Neuron (in vitro differentiated cells): Measurements from ENCODE around the gene IL20RB.

Source experiments
- H2AFZ ChIP-seq: one replicate; pipeline ENCODE4 v1.6.1; 2013; ENCODE audit warnings: low read depth, mild to moderate bottlenecking, inconsistent platforms, low read length, moderate library complexity
- H3K27me3 ChIP-seq: one replicate; pipeline ENCODE4 v1.6.1; 2013; ENCODE audit warnings: low read length; ENCODE audit not compliant: insufficient read depth
- H3K36me3 ChIP-seq: one replicate; pipeline ENCODE4 v1.6.1; 2013; ENCODE audit warnings: low read length; ENCODE audit not compliant: insufficient read depth
- H3K4me1 ChIP-seq: one replicate; pipeline ENCODE4 v1.6.1; 2013; ENCODE audit warnings: low read length; ENCODE audit not compliant: insufficient read depth
- H3K4me3 ChIP-seq: 2 replicates; pipeline ENCODE4 v1.5.1; 2013; ENCODE audit warnings: mild to moderate bottlenecking, low read length, moderate library complexity
- H3K9me3 ChIP-seq: one replicate; pipeline ENCODE4 v1.6.1; 2013; ENCODE audit warnings: low read length

IL20RB gene

GRCh38 chr3:136931606-136932005 lies 26.2 kb upstream of the IL20RB start:
- H3K9me3 ChIP-seq = peaks cover 4% of the 10 kb centered on the region
- no peak overlapping the region for H3K4me3 ChIP-seq
- no peaks in the 10 kb centered on the region for H3K4me1 ChIP-seq
- peaks cover 18% of the 10 kb centered on the region for H3K36me3 ChIP-seq
- no peaks in the 10 kb centered on the region for H3K27me3 ChIP-seq
- H2AFZ ChIP-seq = no peak overlapping the region

GRCh38 chr3:136932523-136932922 lies 25.3 kb upstream of the IL20RB start:
- no peaks in the 10 kb centered on the region for H3K27me3 ChIP-seq
- H2AFZ ChIP-seq = no peak overlapping the region
- no peak overlapping the region for H3K4me3 ChIP-seq
- H3K36me3 ChIP-seq = peaks cover 19% of the 10 kb centered on the region
- peaks cover 4% of the 10 kb centered on the region for H3K9me3 ChIP-seq
- H3K4me1 ChIP-seq = no peaks in the 10 kb centered on the region

- no peak overlapping the region for H3K4me3 ChIP-seq
- H3K27me3 ChIP-seq = no peaks in the 10 kb centered on the region
- no peak overlapping the region for H2AFZ ChIP-seq
- peaks cover 16% of the 10 kb centered on the region for H3K36me3 ChIP-seq
- H3K4me1 ChIP-seq = no peaks in the 10 kb centered on the region
- peaks cover 4% of the 10 kb centered on the region for H3K9me3 ChIP-seq
Observed at GRCh38 chr3:136932978-136933772, 24.6 kb upstream of the IL20RB start.

GRCh38 chr3:136937175-136937574 lies 20.6 kb upstream of the IL20RB start:
- Histone ChIP-seq H3K4me1 (no peaks in the 10 kb centered on the region), H3K27me3 (no peaks in the 10 kb centered on the region), H2AFZ (no peak overlapping the region)

GRCh38 chr3:136937851-136938250 lies 19.9 kb upstream of the IL20RB start:
- Histone ChIP-seq H3K4me3 (no peak overlapping the region), H2AFZ (no peak overlapping the region), H3K4me1 (no peaks in the 10 kb centered on the region), H3K27me3 (no peaks in the 10 kb centered on the region), H3K36me3 (peaks cover 9% of the 10 kb centered on the region), H3K9me3 (peaks cover 3% of the 10 kb centered on the region)

More at GRCh38 chr3:136937175-136937574, 20.6 kb upstream of the IL20RB start:
- Histone ChIP-seq H3K36me3 (peaks cover 9% of the 10 kb centered on the region), H3K9me3 (peaks cover 3% of the 10 kb centered on the region), H3K4me3 (no peak overlapping the region)

- Histone ChIP-seq H2AFZ (no peak overlapping the region), H3K9me3 (peaks cover 3% of the 10 kb centered on the region), H3K4me3 (no peak overlapping the region)
Observed at GRCh38 chr3:136938334-136938733, 19.4 kb upstream of the IL20RB start.

GRCh38 chr3:136939489-136939888 lies 18.3 kb upstream of the IL20RB start:
- no peak overlapping the region for H3K4me3 ChIP-seq

More at GRCh38 chr3:136938334-136938733, 19.4 kb upstream of the IL20RB start:
- no peaks in the 10 kb centered on the region for H3K27me3 ChIP-seq
- H3K36me3 ChIP-seq = peaks cover 9% of the 10 kb centered on the region
- H3K4me1 ChIP-seq = no peaks in the 10 kb centered on the region

GRCh38 chr3:136942803-136943202 lies 15.0 kb upstream of the IL20RB start:
- no peaks in the 10 kb centered on the region for H3K4me1 ChIP-seq
- peaks cover 8% of the 10 kb centered on the region for H3K9me3 ChIP-seq
- H3K4me3 ChIP-seq = no peak overlapping the region
- no peaks in the 10 kb centered on the region for H3K27me3 ChIP-seq
- H2AFZ ChIP-seq = no peak overlapping the region
- H3K36me3 ChIP-seq = peaks cover 8% of the 10 kb centered on the region

More at GRCh38 chr3:136939489-136939888, 18.3 kb upstream of the IL20RB start:
- H2AFZ ChIP-seq = no peak overlapping the region
- H3K36me3 ChIP-seq = peaks cover 8% of the 10 kb centered on the region
- no peaks in the 10 kb centered on the region for H3K4me1 ChIP-seq
- H3K9me3 ChIP-seq = peaks cover 3% of the 10 kb centered on the region
- H3K27me3 ChIP-seq = no peaks in the 10 kb centered on the region

GRCh38 chr3:136943436-136943835 lies 14.3 kb upstream of the IL20RB start:
- peaks cover 8% of the 10 kb centered on the region for H3K9me3 ChIP-seq
- no peaks in the 10 kb centered on the region for H3K27me3 ChIP-seq
- H2AFZ ChIP-seq = no peak overlapping the region
- H3K36me3 ChIP-seq = peaks cover 10% of the 10 kb centered on the region
- H3K4me3 ChIP-seq = no peak overlapping the region
- no peaks in the 10 kb centered on the region for H3K4me1 ChIP-seq

- Histone ChIP-seq H3K4me3 (no peak overlapping the region), H2AFZ (no peak overlapping the region), H3K4me1 (no peaks in the 10 kb centered on the region), H3K36me3 (peaks cover 10% of the 10 kb centered on the region), H3K27me3 (no peaks in the 10 kb centered on the region), H3K9me3 (peaks cover 8% of the 10 kb centered on the region)
Observed at GRCh38 chr3:136946978-136947377, 10.8 kb upstream of the IL20RB start.

GRCh38 chr3:136947477-136947876 lies 10.3 kb upstream of the IL20RB start:
- Histone ChIP-seq H2AFZ (no peak overlapping the region), H3K4me1 (no peaks in the 10 kb centered on the region), H3K9me3 (peaks cover 8% of the 10 kb centered on the region), H3K4me3 (no peak overlapping the region), H3K27me3 (no peaks in the 10 kb centered on the region), H3K36me3 (peaks cover 10% of the 10 kb centered on the region)

- Histone ChIP-seq H3K4me3 (no peak overlapping the region), H3K4me1 (no peaks in the 10 kb centered on the region), H3K9me3 (peaks cover 8% of the 10 kb centered on the region), H3K36me3 (peaks cover 10% of the 10 kb centered on the region), H2AFZ (no peak overlapping the region), H3K27me3 (no peaks in the 10 kb centered on the region)
Observed at GRCh38 chr3:136949146-136949545, 8.6 kb upstream of the IL20RB start.

- no peaks in the 10 kb centered on the region for H3K4me1 ChIP-seq
- no peak overlapping the region for H3K4me3 ChIP-seq
- H3K27me3 ChIP-seq = no peaks in the 10 kb centered on the region
- no peak overlapping the region for H2AFZ ChIP-seq
- H3K36me3 ChIP-seq = peaks cover 10% of the 10 kb centered on the region
- peaks cover 8% of the 10 kb centered on the region for H3K9me3 ChIP-seq
Observed at GRCh38 chr3:136949708-136950107, 8.1 kb upstream of the IL20RB start.

- H2AFZ ChIP-seq = no peak overlapping the region
- H3K9me3 ChIP-seq = peaks cover 6% of the 10 kb centered on the region
- no peak overlapping the region for H3K4me3 ChIP-seq
- H3K27me3 ChIP-seq = no peaks in the 10 kb centered on the region
- H3K36me3 ChIP-seq = peaks cover 8% of the 10 kb centered on the region
- no peaks in the 10 kb centered on the region for H3K4me1 ChIP-seq
Observed at GRCh38 chr3:136950623-136951022, 7.2 kb upstream of the IL20RB start.
